Left renal cortex interstitium (tissue), 4 donors: ENCODE measurements around the gene ZNF266. TPM values are rescaled to one million over a fixed set of nuclear protein-coding genes. Genes with fewer than 3 reads are reported as not detected.

Experiments
- polyA plus RNA-seq, 4 donors: library from polyadenylated mRNA; unstranded; fragments of 120-200 nt; gene quantifications; one replicate each; pipeline ENCODE4 v1.2.1, GENCODE V29; 2013; ENCODE audit not compliant: insufficient read length in 4 of 4

Gene ZNF266
- polyA plus RNA-seq, 4 donors: 29.6 to 81.2 (median 38.0) TPM

Other genes with a start within 250 kb of the ZNF266 start
- under 1 TPM in 1 of 4 donors, not detected in 3; 0.03 TPM for gene OR7D4, start 216.0 kb downstream of the ZNF266 start, polyA plus RNA-seq
- gene OR7E24, start 184.6 kb downstream of the ZNF266 start, polyA plus RNA-seq: not detected
- gene ZNF699, start 125.7 kb downstream of the ZNF266 start, polyA plus RNA-seq: 1 to 10 TPM; 6.5 to 8.7 (median 6.9) TPM
- 10 to 100 TPM; 49.0 to 71.6 (median 62.9) TPM for gene ZNF559, start 111.4 kb downstream of the ZNF266 start, polyA plus RNA-seq
- 10 to 100 TPM in 2 of 4 donors, 1 to 10 TPM in 2; 6.6 to 16.8 (median 11.4) TPM for gene ZNF177, start 72.6 kb downstream of the ZNF266 start, polyA plus RNA-seq
- gene ZNF560, start 63.0 kb upstream of the ZNF266 start, polyA plus RNA-seq: under 1 TPM; 0.62 to 0.79 (median 0.77) TPM
- 10 to 100 TPM; 19.6 to 23.3 (median 21.4) TPM for gene ZNF426, start 103.1 kb upstream of the ZNF266 start, polyA plus RNA-seq
- gene ZNF121, start 148.9 kb upstream of the ZNF266 start, polyA plus RNA-seq: 10 to 100 TPM; 13.5 to 31.6 (median 17.9) TPM
- gene ZNF561, start 185.7 kb upstream of the ZNF266 start, polyA plus RNA-seq: 10 to 100 TPM; 54.9 to 65.4 (median 63.1) TPM
- gene ZNF562, start 239.5 kb upstream of the ZNF266 start, polyA plus RNA-seq: 10 to 100 TPM; 21.5 to 26.0 (median 22.6) TPM